ENCODE data around the gene SRGAP2C.
"Not testable (repeated sequence)": the region's sequence is repeated elsewhere in the genome, so short reads cannot be mapped to it uniquely, and the experiment has no call there.

GRCh38 chr1:121355711-121356420, 171.1 kb downstream of the SRGAP2C start:
- not testable (repeated sequence) for TF ChIP-seq EZH2 (IDR thresholded peaks at IDR 0.05); POLR2AphosphoS5 (IDR thresholded peaks at IDR 0.05; ENCODE audit: borderline replicate concordance, low read depth, low read length); FOXP2 (optimal IDR thresholded peaks at IDR 0.05; ENCODE audit: control extremely low read depth, extremely low read length, insufficient read depth)
